ENCODE results near the gene GRB7. TPM values are rescaled to one million over a fixed set of nuclear protein-coding genes. Genes with fewer than 3 reads are reported as not detected.

The GRB7 gene
- total RNA-seq, 1 experiment from 2014 or later: 7.3 TPM

- POLR2A ChIA-PET: interaction anchor here (0.7 to 5.5 kb wide), 12 partner anchors 15 to 229 kb away, joined by 3 to 36 read pairs (median 6); partner anchors contain the start of genes ERBB2, GRB7 and PGAP3
- peak; percentile 80 for DNase-seq (ENCODE audit: unreplicated experiment)
- Mint-ChIP-seq H3K4me1 (ENCODE audit: insufficient read depth, unreplicated experiment) (no peaks in the 10 kb centered on the region), H3K36me3 (ENCODE audit: insufficient read depth, unreplicated experiment) (no peaks in the 10 kb centered on the region), H3K9me3 (ENCODE audit: unreplicated experiment) (no peaks in the 10 kb centered on the region), H3K27me3 (ENCODE audit: insufficient read depth, unreplicated experiment) (peaks cover 45% of the 10 kb centered on the region), H3K27ac (ENCODE audit: low read depth, unreplicated experiment) (no peak overlapping the region), H3K4me3 (ENCODE audit: unreplicated experiment) (peak overlapping the region; percentile 70)
- TF ChIP-seq, protein P1, sequence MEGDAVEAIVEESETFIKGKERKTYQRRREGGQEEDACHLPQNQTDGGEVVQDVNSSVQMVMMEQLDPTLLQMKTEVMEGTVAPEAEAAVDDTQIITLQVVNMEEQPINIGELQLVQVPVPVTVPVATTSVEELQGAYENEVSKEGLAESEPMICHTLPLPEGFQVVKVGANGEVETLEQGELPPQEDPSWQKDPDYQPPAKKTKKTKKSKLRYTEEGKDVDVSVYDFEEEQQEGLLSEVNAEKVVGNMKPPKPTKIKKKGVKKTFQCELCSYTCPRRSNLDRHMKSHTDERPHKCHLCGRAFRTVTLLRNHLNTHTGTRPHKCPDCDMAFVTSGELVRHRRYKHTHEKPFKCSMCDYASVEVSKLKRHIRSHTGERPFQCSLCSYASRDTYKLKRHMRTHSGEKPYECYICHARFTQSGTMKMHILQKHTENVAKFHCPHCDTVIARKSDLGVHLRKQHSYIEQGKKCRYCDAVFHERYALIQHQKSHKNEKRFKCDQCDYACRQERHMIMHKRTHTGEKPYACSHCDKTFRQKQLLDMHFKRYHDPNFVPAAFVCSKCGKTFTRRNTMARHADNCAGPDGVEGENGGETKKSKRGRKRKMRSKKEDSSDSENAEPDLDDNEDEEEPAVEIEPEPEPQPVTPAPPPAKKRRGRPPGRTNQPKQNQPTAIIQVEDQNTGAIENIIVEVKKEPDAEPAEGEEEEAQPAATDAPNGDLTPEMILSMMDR (IDR thresholded peaks at IDR 0.05; ENCODE audit: unreplicated experiment): peak; percentile 99
- CTCF ChIA-PET: interaction anchor here (0.6 to 5.1 kb wide), 18 partner anchors 9 to 224 kb away, joined by 3 to 50 read pairs (median 4); partner anchors contain the start of genes ERBB2 and MIEN1
- intact Hi-C loops (cut with micrococcal nuclease): loop anchor here (1.0 to 5.0 kb wide), 3 partner anchors 117 to 226 kb away; partner anchors contain the start of genes PSMD3 and STARD3
- BruUV-seq (replicated peaks): no TSS peak
Measured at GRCh38 chr17:39754161-39754957, 16.6 kb downstream of the GRB7 start.

DNA sequence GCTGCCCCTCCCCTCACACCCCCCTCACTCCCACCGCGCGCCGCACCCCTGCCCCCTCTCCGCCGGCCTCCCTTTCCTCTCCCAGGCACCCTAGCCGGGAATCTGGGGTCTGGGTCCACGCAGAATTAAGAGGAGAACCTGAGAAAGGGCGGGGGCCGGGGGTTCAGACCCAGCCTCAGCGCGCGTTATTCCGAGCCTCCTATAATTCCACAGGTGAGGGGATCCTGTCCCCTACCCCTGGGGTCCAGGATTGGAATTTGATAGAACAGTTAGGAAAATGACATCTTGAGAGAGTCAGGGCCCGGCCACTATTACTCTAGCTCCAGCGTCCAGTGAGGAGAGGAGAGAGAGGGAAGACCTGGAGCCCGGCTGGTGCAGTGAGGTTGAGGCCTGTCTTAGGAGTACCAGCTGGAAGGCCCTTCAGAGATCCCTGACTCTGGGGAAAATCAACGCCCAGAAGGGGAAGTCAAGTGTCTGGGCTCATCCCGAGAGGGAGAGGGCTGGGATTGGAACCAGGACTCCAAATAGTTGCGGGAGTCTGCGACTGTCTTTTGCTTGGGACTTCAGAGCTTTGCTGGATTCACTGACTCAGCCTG is 17.3 kb downstream of the GRB7 start:
- BruUV-seq (replicated peaks): no TSS peak

GRCh38 chr17:39755554-39756379 is 18.0 kb downstream of the GRB7 start:
- H3K27me3 Mint-ChIP-seq (ENCODE audit: insufficient read depth, unreplicated experiment): peaks cover 55% of the 10 kb centered on the region
- H3K27ac Mint-ChIP-seq (ENCODE audit: low read depth, unreplicated experiment): peak overlapping the region; percentile 16
- POLR2A ChIA-PET: interaction anchor here (1.0 to 5.5 kb wide), 4 partner anchors 14 to 130 kb away, joined by 3 to 36 read pairs (median 7); partner anchors contain the start of genes GRB7 and PGAP3
- peak overlapping the region; percentile 30 for H3K4me3 Mint-ChIP-seq (ENCODE audit: unreplicated experiment)
- no TSS peak for BruUV-seq (replicated peaks)
- H3K4me1 Mint-ChIP-seq (ENCODE audit: insufficient read depth, unreplicated experiment): no peaks in the 10 kb centered on the region
- intact Hi-C loops (cut with micrococcal nuclease): no loop called here
- CTCF ChIA-PET: interaction anchor here (0.6 to 5.1 kb wide), 7 partner anchors 8 to 271 kb away, joined by 3 to 50 read pairs (median 4); no protein-coding TSS in a partner anchor
- DNase-seq (ENCODE audit: unreplicated experiment): no peak
- no peaks in the 10 kb centered on the region for H3K36me3 Mint-ChIP-seq (ENCODE audit: insufficient read depth, unreplicated experiment)
- no peaks in the 10 kb centered on the region for H3K9me3 Mint-ChIP-seq (ENCODE audit: unreplicated experiment)
- TF ChIP-seq, protein P1 (IDR thresholded peaks at IDR 0.05; ENCODE audit: unreplicated experiment): no peak

More for the DNA sequence above, 17.3 kb downstream of the GRB7 start:
- no peaks in the 10 kb centered on the region for H3K36me3 Mint-ChIP-seq (ENCODE audit: insufficient read depth, unreplicated experiment)
- TF ChIP-seq, protein P1 (IDR thresholded peaks at IDR 0.05; ENCODE audit: unreplicated experiment): no peak
- peak overlapping the region; percentile 16 for H3K27ac Mint-ChIP-seq (ENCODE audit: low read depth, unreplicated experiment)
- no peaks in the 10 kb centered on the region for H3K4me1 Mint-ChIP-seq (ENCODE audit: insufficient read depth, unreplicated experiment)
- peak overlapping the region; percentile 70 for H3K4me3 Mint-ChIP-seq (ENCODE audit: unreplicated experiment)
- DNase-seq (ENCODE audit: unreplicated experiment): no peak
- intact Hi-C loops (cut with micrococcal nuclease): loop anchor here (1.0 to 5.0 kb wide), 3 partner anchors 118 to 225 kb away; partner anchors contain the start of genes PSMD3 and STARD3
- ChIA-PET POLR2A (interaction anchor here (0.7 to 5.5 kb wide), 7 partner anchors 15 to 228 kb away, joined by 3 to 36 read pairs (median 6); partner anchors contain the start of genes GRB7 and PGAP3), CTCF (interaction anchor here (0.6 to 5.1 kb wide), 7 partner anchors 9 to 133 kb away, joined by 3 to 50 read pairs (median 4); no protein-coding TSS in a partner anchor)
- no peaks in the 10 kb centered on the region for H3K9me3 Mint-ChIP-seq (ENCODE audit: unreplicated experiment)
- peaks cover 52% of the 10 kb centered on the region for H3K27me3 Mint-ChIP-seq (ENCODE audit: insufficient read depth, unreplicated experiment)
